HEK293 (cell line): ENCODE measurements around the gene FRAT2.

ENCODE experiments used
- CTCF ChIA-PET: fragments of 350-600 bp; formaldehyde crosslinking; extraction: SDS; loops from one replicate; lab custom pipeline; 2021; ENCODE audit warnings: antibody characterized with exemption; lab: Yijun Ruan, JAX
- POLR2A ChIA-PET: fragments of 300-600 bp; formaldehyde crosslinking; extraction: SDS; loops from one replicate; lab custom pipeline; 2020; ENCODE audit warnings: antibody characterized with exemption, inconsistent platforms; lab: Yijun Ruan, JAX
- H3K27ac ChIP-seq: fragments of 200-500 bp; sonication (Bioruptor generic); 2 replicates; pipeline ENCODE4 v1.5.1; 2014; ENCODE audit warnings: low read depth, low read length, control low read depth, inconsistent platforms; ENCODE audit errors: extremely low read depth
- H3K36me3 ChIP-seq, 2 experiments: fragments of 200-500 bp in 1 of 2; sonication (Bioruptor generic) in 1 of 2; 1 replicate in 1 of 2; 2 replicates in 1 of 2; pipeline ENCODE4 v1.5.1; 2014 to 2017; ENCODE audit warnings: inconsistent platforms in 2 of 2, low read length in 2 of 2; ENCODE audit not compliant: control insufficient read depth in 2 of 2, insufficient read depth in 1 of 2
- H3K4me1 ChIP-seq: fragments of 200-500 bp; sonication (Bioruptor generic); 2 replicates; pipeline ENCODE4 v1.5.1; 2014; ENCODE audit warnings: mild to moderate bottlenecking, low read length, inconsistent platforms; ENCODE audit not compliant: control insufficient read depth, insufficient read depth
- H3K4me3 ChIP-seq: 2 replicates; pipeline ENCODE4 v1.5.1; 2011; ENCODE audit warnings: low read depth, mild to moderate bottlenecking, control low read depth, low read length, moderate library complexity
- H3K9me3 ChIP-seq: fragments of 200-500 bp; sonication (Bioruptor generic); 2 replicates; pipeline ENCODE4 v1.5.1; 2014; ENCODE audit warnings: low read depth, low read length, inconsistent platforms; ENCODE audit not compliant: control insufficient read depth, insufficient read depth
- GLI2 ChIP-seq: fragments of 450-650 bp; formaldehyde crosslinking; IDR thresholded peaks from 2 replicates; pipeline ENCODE4; 2017; ENCODE audit warnings: missing biosample characterization, missing genetic modification characterization, low read depth, borderline replicate concordance
- PRDM1 ChIP-seq: fragments of 450-650 bp; formaldehyde crosslinking; IDR thresholded peaks from 2 replicates; pipeline ENCODE4; 2016; ENCODE audit warnings: missing biosample characterization, missing genetic modification characterization
- ZBTB7A ChIP-seq: fragments of 450-650 bp; formaldehyde crosslinking; IDR thresholded peaks from 2 replicates; pipeline ENCODE4 v1.5.1; 2016; ENCODE audit warnings: low read depth, missing biosample characterization, missing genetic modification characterization
- ZEB2 ChIP-seq: fragments of 450-650 bp; formaldehyde crosslinking; IDR thresholded peaks from 2 replicates; pipeline ENCODE4 v1.5.1; 2016; ENCODE audit warnings: missing biosample characterization, missing genetic modification characterization
- ZFP37 ChIP-seq: fragments of 450-650 bp; formaldehyde crosslinking; IDR thresholded peaks from 2 replicates; pipeline ENCODE4 v1.5.1; 2016; ENCODE audit warnings: missing biosample characterization, missing genetic modification characterization
- ZFP69B ChIP-seq: fragments of 450-650 bp; formaldehyde crosslinking; IDR thresholded peaks from 2 replicates; pipeline ENCODE4 v1.5.1; 2016; ENCODE audit warnings: missing biosample characterization, missing genetic modification characterization
- ZNF223 ChIP-seq: fragments of 450-650 bp; formaldehyde crosslinking; IDR thresholded peaks from 2 replicates; pipeline ENCODE4 v1.5.1; 2016; ENCODE audit warnings: missing biosample characterization, missing genetic modification characterization
- ZNF311 ChIP-seq: fragments of 450-650 bp; formaldehyde crosslinking; IDR thresholded peaks from 2 replicates; pipeline ENCODE4 v1.5.1; 2017; ENCODE audit warnings: missing biosample characterization, missing genetic modification characterization, borderline replicate concordance
- ZNF341 ChIP-seq: fragments of 450-650 bp; formaldehyde crosslinking; IDR thresholded peaks from 2 replicates; pipeline ENCODE4; 2016; ENCODE audit warnings: low read depth, missing biosample characterization, missing genetic modification characterization
- ZNF423 ChIP-seq: fragments of 450-650 bp; formaldehyde crosslinking; IDR thresholded peaks from 2 replicates; pipeline ENCODE4 v1.5.1; 2016; ENCODE audit warnings: missing biosample characterization, missing genetic modification characterization
- ZNF548 ChIP-seq: fragments of 450-650 bp; formaldehyde crosslinking; IDR thresholded peaks from 2 replicates; pipeline ENCODE4 v1.5.1; 2016; ENCODE audit warnings: missing biosample characterization, missing genetic modification characterization
- ZNF596 ChIP-seq: fragments of 450-650 bp; IDR thresholded peaks from 2 replicates; pipeline ENCODE4 v1.5.0; 2018; ENCODE audit warnings: missing biosample characterization, mild to moderate bottlenecking, missing genetic modification characterization, moderate library complexity
- ZNF610 ChIP-seq: fragments of 450-650 bp; formaldehyde crosslinking; IDR thresholded peaks from 2 replicates; pipeline ENCODE4 v1.5.1; 2016; ENCODE audit warnings: missing biosample characterization, missing genetic modification characterization, borderline replicate concordance
- ZNF629 ChIP-seq: fragments of 450-650 bp; formaldehyde crosslinking; IDR thresholded peaks from 2 replicates; pipeline ENCODE4 v1.5.1; 2017; ENCODE audit warnings: missing biosample characterization, missing genetic modification characterization
- ZNF768 ChIP-seq: fragments of 450-650 bp; formaldehyde crosslinking; IDR thresholded peaks from 2 replicates; pipeline ENCODE4 v1.5.1; 2018; ENCODE audit warnings: missing biosample characterization, mild to moderate bottlenecking, missing genetic modification characterization
- ZSCAN23 ChIP-seq: fragments of 450-650 bp; formaldehyde crosslinking; IDR thresholded peaks from 2 replicates; pipeline ENCODE4 v1.5.1; 2016; ENCODE audit warnings: missing biosample characterization, missing genetic modification characterization
- TF ChIP-seq, protein P1 (sequence below): fragments of 450-650 bp; formaldehyde crosslinking; IDR thresholded peaks from 2 replicates; pipeline ENCODE4 v1.5.0; 2017; ENCODE audit warnings: missing biosample characterization, missing genetic modification characterization, borderline replicate concordance
- TF ChIP-seq, protein P2 (sequence below): fragments of 450-650 bp; formaldehyde crosslinking; IDR thresholded peaks from 2 replicates; pipeline ENCODE4 v1.5.1; 2016; ENCODE audit warnings: missing biosample characterization, missing genetic modification characterization
- TF ChIP-seq, protein P3 (sequence below): fragments of 450-650 bp; formaldehyde crosslinking; IDR thresholded peaks from 2 replicates; pipeline ENCODE4 v1.5.1; 2016; ENCODE audit warnings: missing biosample characterization, missing genetic modification characterization
- TF ChIP-seq, protein P4 (sequence below): fragments of 450-650 bp; formaldehyde crosslinking; IDR thresholded peaks from 2 replicates; pipeline ENCODE4 v1.5.1; 2016; ENCODE audit warnings: missing biosample characterization, missing genetic modification characterization, borderline replicate concordance
- TF ChIP-seq, protein P5 (sequence below): fragments of 450-650 bp; formaldehyde crosslinking; IDR thresholded peaks from 2 replicates; pipeline ENCODE4 v1.5.1; 2016; ENCODE audit warnings: missing biosample characterization, missing genetic modification characterization
- TF ChIP-seq, protein P6 (sequence below): fragments of 450-650 bp; formaldehyde crosslinking; IDR thresholded peaks from 2 replicates; pipeline ENCODE4 v1.5.1; 2016; ENCODE audit warnings: missing biosample characterization, missing genetic modification characterization

The FRAT2 gene

DNA sequence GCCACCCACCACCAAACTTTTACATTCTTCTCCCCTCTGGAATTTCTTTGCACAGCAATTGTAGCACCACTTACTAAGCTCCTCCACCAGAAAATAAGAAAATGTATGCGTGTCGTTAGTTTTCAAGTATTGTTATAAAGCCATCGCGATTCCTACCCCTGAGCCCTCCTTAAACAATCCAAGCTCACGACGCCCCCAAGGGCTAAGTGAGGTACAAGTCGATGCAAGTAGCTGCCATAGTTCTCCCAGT is 1.3 kb downstream of the FRAT2 start:
- POLR2A ChIA-PET = interaction anchor here (1.3 to 5.3 kb wide), 5 partner anchors 11 to 67 kb away, joined by 3 to 27 read pairs (median 18); partner anchors contain the start of genes ARHGAP19, FRAT1 and RRP12
- Histone ChIP-seq H3K9me3 (no peaks in the 10 kb centered on the region), H3K4me3 (peak overlapping the region; percentile 66), H3K27ac (peak overlapping the region; percentile 99; the same call in 1 of the 2 replicates), H3K36me3 (peaks cover 3 to 12% of the 10 kb centered on the region in 2 experiments; a peak in 2 of 3 replicates), H3K4me1 (peaks cover 25% of the 10 kb centered on the region)
- CTCF ChIA-PET = interaction anchor here (0.5 to 4.0 kb wide), 11 partner anchors 11 to 368 kb away, joined by 3 to 40 read pairs (median 3); partner anchors contain the start of gene FRAT1
- no peak for TF ChIP-seq ZNF423
- TF ChIP-seq ZFP69B = peak; percentile 89; the same call in 1 of the 2 replicates
- TF ChIP-seq ZNF596 (tag by site-specific recombination) = no peak
- no peak for TF ChIP-seq ZNF341 (tag by site-specific recombination)
- TF ChIP-seq, protein P1, sequence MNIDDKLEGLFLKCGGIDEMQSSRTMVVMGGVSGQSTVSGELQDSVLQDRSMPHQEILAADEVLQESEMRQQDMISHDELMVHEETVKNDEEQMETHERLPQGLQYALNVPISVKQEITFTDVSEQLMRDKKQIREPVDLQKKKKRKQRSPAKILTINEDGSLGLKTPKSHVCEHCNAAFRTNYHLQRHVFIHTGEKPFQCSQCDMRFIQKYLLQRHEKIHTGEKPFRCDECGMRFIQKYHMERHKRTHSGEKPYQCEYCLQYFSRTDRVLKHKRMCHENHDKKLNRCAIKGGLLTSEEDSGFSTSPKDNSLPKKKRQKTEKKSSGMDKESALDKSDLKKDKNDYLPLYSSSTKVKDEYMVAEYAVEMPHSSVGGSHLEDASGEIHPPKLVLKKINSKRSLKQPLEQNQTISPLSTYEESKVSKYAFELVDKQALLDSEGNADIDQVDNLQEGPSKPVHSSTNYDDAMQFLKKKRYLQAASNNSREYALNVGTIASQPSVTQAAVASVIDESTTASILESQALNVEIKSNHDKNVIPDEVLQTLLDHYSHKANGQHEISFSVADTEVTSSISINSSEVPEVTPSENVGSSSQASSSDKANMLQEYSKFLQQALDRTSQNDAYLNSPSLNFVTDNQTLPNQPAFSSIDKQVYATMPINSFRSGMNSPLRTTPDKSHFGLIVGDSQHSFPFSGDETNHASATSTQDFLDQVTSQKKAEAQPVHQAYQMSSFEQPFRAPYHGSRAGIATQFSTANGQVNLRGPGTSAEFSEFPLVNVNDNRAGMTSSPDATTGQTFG (tag by site-specific recombination) = no peak
- TF ChIP-seq, protein P2, sequence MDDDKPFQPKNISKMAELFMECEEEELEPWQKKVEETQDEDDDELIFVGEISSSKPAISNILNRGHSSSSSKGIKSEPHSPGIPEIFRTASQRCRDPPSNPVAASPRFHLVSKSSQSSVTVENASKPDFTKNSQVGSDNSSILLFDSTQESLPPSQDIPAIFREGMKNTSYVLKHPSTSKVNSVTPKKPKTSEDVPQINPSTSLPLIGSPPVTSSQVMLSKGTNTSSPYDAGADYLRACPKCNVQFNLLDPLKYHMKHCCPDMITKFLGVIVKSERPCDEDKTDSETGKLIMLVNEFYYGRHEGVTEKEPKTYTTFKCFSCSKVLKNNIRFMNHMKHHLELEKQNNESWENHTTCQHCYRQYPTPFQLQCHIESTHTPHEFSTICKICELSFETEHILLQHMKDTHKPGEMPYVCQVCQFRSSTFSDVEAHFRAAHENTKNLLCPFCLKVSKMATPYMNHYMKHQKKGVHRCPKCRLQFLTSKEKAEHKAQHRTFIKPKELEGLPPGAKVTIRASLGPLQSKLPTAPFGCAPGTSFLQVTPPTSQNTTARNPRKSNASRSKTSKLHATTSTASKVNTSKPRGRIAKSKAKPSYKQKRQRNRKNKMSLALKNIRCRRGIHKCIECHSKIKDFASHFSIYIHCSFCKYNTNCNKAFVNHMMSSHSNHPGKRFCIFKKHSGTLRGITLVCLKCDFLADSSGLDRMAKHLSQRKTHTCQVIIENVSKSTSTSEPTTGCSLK = no peak
- no peak for TF ChIP-seq ZFP37 (tag by site-specific recombination)
- no peak for TF ChIP-seq ZNF223 (tag by site-specific recombination)
- TF ChIP-seq, protein P3, sequence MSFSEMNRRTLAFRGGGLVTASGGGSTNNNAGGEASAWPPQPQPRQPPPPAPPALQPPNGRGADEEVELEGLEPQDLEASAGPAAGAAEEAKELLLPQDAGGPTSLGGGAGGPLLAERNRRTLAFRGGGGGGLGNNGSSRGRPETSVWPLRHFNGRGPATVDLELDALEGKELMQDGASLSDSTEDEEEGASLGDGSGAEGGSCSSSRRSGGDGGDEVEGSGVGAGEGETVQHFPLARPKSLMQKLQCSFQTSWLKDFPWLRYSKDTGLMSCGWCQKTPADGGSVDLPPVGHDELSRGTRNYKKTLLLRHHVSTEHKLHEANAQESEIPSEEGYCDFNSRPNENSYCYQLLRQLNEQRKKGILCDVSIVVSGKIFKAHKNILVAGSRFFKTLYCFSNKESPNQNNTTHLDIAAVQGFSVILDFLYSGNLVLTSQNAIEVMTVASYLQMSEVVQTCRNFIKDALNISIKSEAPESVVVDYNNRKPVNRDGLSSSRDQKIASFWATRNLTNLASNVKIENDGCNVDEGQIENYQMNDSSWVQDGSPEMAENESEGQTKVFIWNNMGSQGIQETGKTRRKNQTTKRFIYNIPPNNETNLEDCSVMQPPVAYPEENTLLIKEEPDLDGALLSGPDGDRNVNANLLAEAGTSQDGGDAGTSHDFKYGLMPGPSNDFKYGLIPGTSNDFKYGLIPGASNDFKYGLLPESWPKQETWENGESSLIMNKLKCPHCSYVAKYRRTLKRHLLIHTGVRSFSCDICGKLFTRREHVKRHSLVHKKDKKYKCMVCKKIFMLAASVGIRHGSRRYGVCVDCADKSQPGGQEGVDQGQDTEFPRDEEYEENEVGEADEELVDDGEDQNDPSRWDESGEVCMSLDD (tag by site-specific recombination) = no peak
- no peak for TF ChIP-seq ZNF311
- TF ChIP-seq ZNF610 (tag by site-specific recombination) = 0 out of 2 replicates have a peak, but pooled peaks have one; percentile 27
- TF ChIP-seq, protein P4, sequence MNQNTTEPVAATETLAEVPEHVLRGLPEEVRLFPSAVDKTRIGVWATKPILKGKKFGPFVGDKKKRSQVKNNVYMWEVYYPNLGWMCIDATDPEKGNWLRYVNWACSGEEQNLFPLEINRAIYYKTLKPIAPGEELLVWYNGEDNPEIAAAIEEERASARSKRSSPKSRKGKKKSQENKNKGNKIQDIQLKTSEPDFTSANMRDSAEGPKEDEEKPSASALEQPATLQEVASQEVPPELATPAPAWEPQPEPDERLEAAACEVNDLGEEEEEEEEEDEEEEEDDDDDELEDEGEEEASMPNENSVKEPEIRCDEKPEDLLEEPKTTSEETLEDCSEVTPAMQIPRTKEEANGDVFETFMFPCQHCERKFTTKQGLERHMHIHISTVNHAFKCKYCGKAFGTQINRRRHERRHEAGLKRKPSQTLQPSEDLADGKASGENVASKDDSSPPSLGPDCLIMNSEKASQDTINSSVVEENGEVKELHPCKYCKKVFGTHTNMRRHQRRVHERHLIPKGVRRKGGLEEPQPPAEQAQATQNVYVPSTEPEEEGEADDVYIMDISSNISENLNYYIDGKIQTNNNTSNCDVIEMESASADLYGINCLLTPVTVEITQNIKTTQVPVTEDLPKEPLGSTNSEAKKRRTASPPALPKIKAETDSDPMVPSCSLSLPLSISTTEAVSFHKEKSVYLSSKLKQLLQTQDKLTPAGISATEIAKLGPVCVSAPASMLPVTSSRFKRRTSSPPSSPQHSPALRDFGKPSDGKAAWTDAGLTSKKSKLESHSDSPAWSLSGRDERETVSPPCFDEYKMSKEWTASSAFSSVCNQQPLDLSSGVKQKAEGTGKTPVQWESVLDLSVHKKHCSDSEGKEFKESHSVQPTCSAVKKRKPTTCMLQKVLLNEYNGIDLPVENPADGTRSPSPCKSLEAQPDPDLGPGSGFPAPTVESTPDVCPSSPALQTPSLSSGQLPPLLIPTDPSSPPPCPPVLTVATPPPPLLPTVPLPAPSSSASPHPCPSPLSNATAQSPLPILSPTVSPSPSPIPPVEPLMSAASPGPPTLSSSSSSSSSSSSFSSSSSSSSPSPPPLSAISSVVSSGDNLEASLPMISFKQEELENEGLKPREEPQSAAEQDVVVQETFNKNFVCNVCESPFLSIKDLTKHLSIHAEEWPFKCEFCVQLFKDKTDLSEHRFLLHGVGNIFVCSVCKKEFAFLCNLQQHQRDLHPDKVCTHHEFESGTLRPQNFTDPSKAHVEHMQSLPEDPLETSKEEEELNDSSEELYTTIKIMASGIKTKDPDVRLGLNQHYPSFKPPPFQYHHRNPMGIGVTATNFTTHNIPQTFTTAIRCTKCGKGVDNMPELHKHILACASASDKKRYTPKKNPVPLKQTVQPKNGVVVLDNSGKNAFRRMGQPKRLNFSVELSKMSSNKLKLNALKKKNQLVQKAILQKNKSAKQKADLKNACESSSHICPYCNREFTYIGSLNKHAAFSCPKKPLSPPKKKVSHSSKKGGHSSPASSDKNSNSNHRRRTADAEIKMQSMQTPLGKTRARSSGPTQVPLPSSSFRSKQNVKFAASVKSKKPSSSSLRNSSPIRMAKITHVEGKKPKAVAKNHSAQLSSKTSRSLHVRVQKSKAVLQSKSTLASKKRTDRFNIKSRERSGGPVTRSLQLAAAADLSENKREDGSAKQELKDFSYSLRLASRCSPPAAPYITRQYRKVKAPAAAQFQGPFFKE (tag by site-specific recombination) = no peak
- TF ChIP-seq, protein P5, sequence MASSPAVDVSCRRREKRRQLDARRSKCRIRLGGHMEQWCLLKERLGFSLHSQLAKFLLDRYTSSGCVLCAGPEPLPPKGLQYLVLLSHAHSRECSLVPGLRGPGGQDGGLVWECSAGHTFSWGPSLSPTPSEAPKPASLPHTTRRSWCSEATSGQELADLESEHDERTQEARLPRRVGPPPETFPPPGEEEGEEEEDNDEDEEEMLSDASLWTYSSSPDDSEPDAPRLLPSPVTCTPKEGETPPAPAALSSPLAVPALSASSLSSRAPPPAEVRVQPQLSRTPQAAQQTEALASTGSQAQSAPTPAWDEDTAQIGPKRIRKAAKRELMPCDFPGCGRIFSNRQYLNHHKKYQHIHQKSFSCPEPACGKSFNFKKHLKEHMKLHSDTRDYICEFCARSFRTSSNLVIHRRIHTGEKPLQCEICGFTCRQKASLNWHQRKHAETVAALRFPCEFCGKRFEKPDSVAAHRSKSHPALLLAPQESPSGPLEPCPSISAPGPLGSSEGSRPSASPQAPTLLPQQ (tag by site-specific recombination) = peak; percentile 96
- TF ChIP-seq ZSCAN23 (tag by site-specific recombination) = no peak
- no peak for TF ChIP-seq ZNF629 (tag by site-specific recombination)
- TF ChIP-seq, protein P6, sequence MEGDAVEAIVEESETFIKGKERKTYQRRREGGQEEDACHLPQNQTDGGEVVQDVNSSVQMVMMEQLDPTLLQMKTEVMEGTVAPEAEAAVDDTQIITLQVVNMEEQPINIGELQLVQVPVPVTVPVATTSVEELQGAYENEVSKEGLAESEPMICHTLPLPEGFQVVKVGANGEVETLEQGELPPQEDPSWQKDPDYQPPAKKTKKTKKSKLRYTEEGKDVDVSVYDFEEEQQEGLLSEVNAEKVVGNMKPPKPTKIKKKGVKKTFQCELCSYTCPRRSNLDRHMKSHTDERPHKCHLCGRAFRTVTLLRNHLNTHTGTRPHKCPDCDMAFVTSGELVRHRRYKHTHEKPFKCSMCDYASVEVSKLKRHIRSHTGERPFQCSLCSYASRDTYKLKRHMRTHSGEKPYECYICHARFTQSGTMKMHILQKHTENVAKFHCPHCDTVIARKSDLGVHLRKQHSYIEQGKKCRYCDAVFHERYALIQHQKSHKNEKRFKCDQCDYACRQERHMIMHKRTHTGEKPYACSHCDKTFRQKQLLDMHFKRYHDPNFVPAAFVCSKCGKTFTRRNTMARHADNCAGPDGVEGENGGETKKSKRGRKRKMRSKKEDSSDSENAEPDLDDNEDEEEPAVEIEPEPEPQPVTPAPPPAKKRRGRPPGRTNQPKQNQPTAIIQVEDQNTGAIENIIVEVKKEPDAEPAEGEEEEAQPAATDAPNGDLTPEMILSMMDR (tag by site-specific recombination) = peak; percentile 20; the same call in 1 of the 2 replicates
- TF ChIP-seq ZNF768 (tag by site-specific recombination) = no peak
- no peak for TF ChIP-seq GLI2 (tag by site-specific recombination)
- no peak for TF ChIP-seq PRDM1 (tag by site-specific recombination)
- TF ChIP-seq ZEB2 (tag by site-specific recombination) = no peak
- TF ChIP-seq ZBTB7A (tag by site-specific recombination) = no peak
- no peak for TF ChIP-seq ZNF548 (tag by site-specific recombination)
